Fibroblast of villous mesenchyme (primary cell): ENCODE data around the gene RICTOR. TPM values are rescaled to one million over a fixed set of nuclear protein-coding genes. Genes with fewer than 3 reads are reported as not detected.

Experiments used
- DNase-seq: peaks from one replicate; pipeline ENCODE4 v3.0.0-alpha.2; 2010; ENCODE audit warnings: low read depth
- H3K4me3 ChIP-seq: 2 replicates; pipeline ENCODE4 v1.5.1; 2011; ENCODE audit warnings: low read depth, mild to moderate bottlenecking, low read length
- small RNA-seq: library from RNA; depleted of rRNA; stranded (forward); fragments of <200 nt; gene quantifications from one replicate; pipeline ENCODE3, GENCODE V24; 2012
- total RNA-seq: library from RNA; depleted of rRNA; stranded (reverse); fragments of >200 nt; gene quantifications from 2 replicates; pipeline ENCODE4 v1.2.3, GENCODE V29; 2012
- TF ChIP-seq, protein P1 (sequence below): IDR thresholded peaks from 2 replicates; pipeline ENCODE4 v1.5.1; 2012; ENCODE audit warnings: low read depth, mild to moderate bottlenecking, low read length; ENCODE audit not compliant: insufficient read depth

The RICTOR gene
- total RNA-seq, 1 donor: 50.1 TPM

DNA sequence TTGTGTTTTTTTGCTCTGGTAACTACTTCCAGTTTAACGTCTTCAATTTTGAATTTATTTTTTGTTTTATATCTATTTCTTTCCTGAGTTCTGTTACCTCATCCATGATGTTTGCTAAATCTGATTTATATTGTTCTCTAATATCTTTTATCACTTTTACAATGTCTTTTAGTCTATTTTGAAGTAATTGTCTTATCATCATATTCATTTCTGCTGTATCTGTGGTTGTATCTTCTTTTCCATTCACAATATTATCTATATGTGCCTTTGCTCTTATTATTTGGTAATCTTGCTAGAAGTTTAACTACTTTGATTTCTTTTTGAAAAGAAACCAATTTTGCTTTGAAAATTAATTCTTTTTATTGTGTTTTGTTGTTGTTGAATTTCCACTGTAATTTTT lies 184.8 kb downstream of the RICTOR start:
- no peak overlapping the region for H3K4me3 ChIP-seq
- no peak for DNase-seq
- TF ChIP-seq, protein P1, sequence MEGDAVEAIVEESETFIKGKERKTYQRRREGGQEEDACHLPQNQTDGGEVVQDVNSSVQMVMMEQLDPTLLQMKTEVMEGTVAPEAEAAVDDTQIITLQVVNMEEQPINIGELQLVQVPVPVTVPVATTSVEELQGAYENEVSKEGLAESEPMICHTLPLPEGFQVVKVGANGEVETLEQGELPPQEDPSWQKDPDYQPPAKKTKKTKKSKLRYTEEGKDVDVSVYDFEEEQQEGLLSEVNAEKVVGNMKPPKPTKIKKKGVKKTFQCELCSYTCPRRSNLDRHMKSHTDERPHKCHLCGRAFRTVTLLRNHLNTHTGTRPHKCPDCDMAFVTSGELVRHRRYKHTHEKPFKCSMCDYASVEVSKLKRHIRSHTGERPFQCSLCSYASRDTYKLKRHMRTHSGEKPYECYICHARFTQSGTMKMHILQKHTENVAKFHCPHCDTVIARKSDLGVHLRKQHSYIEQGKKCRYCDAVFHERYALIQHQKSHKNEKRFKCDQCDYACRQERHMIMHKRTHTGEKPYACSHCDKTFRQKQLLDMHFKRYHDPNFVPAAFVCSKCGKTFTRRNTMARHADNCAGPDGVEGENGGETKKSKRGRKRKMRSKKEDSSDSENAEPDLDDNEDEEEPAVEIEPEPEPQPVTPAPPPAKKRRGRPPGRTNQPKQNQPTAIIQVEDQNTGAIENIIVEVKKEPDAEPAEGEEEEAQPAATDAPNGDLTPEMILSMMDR: no peak

DNA sequence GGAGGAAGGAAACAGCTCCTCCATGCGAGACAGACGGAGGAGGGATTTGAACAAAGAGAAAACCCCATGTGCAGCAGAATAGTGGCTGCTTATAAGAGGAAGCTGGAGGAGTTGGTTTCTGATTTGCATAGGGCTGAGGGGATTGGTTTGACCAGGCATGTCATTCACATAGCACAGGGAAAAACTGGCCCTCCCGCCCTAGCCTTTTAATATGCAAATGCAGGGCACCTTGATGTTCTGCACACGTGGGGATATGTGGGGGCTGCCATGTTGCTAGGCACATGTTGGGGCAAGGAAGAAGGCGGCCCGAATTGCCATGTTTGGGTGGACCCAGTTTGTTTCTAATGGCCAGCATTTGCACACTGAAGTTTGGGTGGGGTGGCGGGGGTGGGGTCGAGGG lies 186.2 kb downstream of the RICTOR start:
- no peak overlapping the region for H3K4me3 ChIP-seq
- no peak for DNase-seq
- TF ChIP-seq, protein P1: no peak

Small RNAs within 50 kb of the gene (small RNA-seq; reads per million reads assigned to genes)
- gene AIG1P1: not detected

Other genes starting within 250 kb of the RICTOR start
- gene OSMR, start 228.4 kb downstream of the RICTOR start, total RNA-seq: 89.2 and 114 TPM in 2 replicates
- gene FYB1, start 145.2 kb upstream of the RICTOR start, total RNA-seq: not detected in 2 replicates